GM23338 (cell line): ENCODE results near the gene CCSER2. TPM values are rescaled to one million over a fixed set of nuclear protein-coding genes. Genes with fewer than 3 reads are reported as not detected.

Experiments
- ATAC-seq: fragments of 200-7000 bp; cut with Tn5 transposase; 3 replicates; pipeline ENCODE4 v1.9.1; 2020
- DNase-seq: peaks from one replicate; pipeline ENCODE4 v3.0.0-alpha.2; 2015; ENCODE audit warnings: low spot score
- H2AFZ ChIP-seq: fragments of 200-600 bp; sonication (generic); 2 replicates; pipeline ENCODE4 v1.8.0; 2016; ENCODE audit warnings: antibody characterized with exemption, mild to moderate bottlenecking, moderate library complexity
- H3F3A ChIP-seq: fragments of 200-600 bp; sonication (generic); replicated peaks from 2 replicates; pipeline ENCODE4 v1.8.0; 2017; ENCODE audit warnings: antibody characterized with exemption, mixed run types, low read depth
- H3K27ac ChIP-seq: fragments of 200-600 bp; sonication (generic); 2 replicates; pipeline ENCODE4 v1.6.1; 2016; ENCODE audit warnings: low read depth
- H3K27me3 ChIP-seq: fragments of 200-600 bp; sonication (generic); 2 replicates; pipeline ENCODE4 v1.8.0; 2016; ENCODE audit warnings: mild to moderate bottlenecking, mixed run types, moderate library complexity; ENCODE audit not compliant: insufficient read depth
- H3K36me3 ChIP-seq: fragments of 200-600 bp; sonication (generic); 2 replicates; pipeline ENCODE4 v1.8.0; 2016; ENCODE audit warnings: mild to moderate bottlenecking; ENCODE audit not compliant: insufficient read depth
- H3K4me1 ChIP-seq: fragments of 200-600 bp; sonication (generic); 2 replicates; pipeline ENCODE4 v1.8.0; 2016; ENCODE audit warnings: mild to moderate bottlenecking, moderate library complexity; ENCODE audit not compliant: insufficient read depth
- H3K4me2 ChIP-seq: fragments of 200-600 bp; sonication (generic); 2 replicates; pipeline ENCODE4 v1.7.1; 2017; ENCODE audit warnings: mixed run types
- H3K4me3 ChIP-seq: fragments of 200-600 bp; sonication (generic); 2 replicates; pipeline ENCODE4 v1.6.1; 2016; ENCODE audit warnings: mixed run types
- H3K79me2 ChIP-seq: fragments of 200-600 bp; sonication (generic); replicated peaks from 2 replicates; pipeline ENCODE4 v1.8.0; 2017; ENCODE audit warnings: mild to moderate bottlenecking; ENCODE audit not compliant: insufficient read depth
- H3K9me2 ChIP-seq: fragments of 200-600 bp; sonication (generic); 2 replicates; pipeline ENCODE4 v1.8.0; 2017; ENCODE audit not compliant: insufficient read depth
- H4K20me1 ChIP-seq: fragments of 200-600 bp; sonication (generic); replicated peaks from 2 replicates; pipeline ENCODE4 v1.8.0; 2017; ENCODE audit warnings: mild to moderate bottlenecking; ENCODE audit not compliant: insufficient read depth
- H3K27ac Mint-ChIP-seq: 2 replicates; pipeline ENCODE4 v1.8.0; 2020; ENCODE audit warnings: inconsistent platforms, mild to moderate bottlenecking, moderate library complexity, mixed read lengths
- H3K27me3 Mint-ChIP-seq: 3 replicates; pipeline ENCODE4 v1.8.0; 2022; ENCODE audit warnings: low read depth, mild to moderate bottlenecking, moderate library complexity, mixed read lengths, inconsistent platforms; ENCODE audit not compliant: insufficient read depth, poor library complexity
- H3K36me3 Mint-ChIP-seq: 3 replicates; pipeline ENCODE4 v1.8.0; 2021; ENCODE audit warnings: low read depth, mild to moderate bottlenecking, inconsistent platforms, moderate library complexity, mixed read lengths
- H3K4me1 Mint-ChIP-seq: 3 replicates; pipeline ENCODE4 v1.8.0; 2020; ENCODE audit warnings: mild to moderate bottlenecking, inconsistent platforms, mixed read lengths
- H3K4me3 Mint-ChIP-seq: 3 replicates; pipeline ENCODE4 v1.8.0; 2021; ENCODE audit warnings: moderate library complexity, mild to moderate bottlenecking, inconsistent platforms, mixed read lengths
- H3K9me3 Mint-ChIP-seq: 3 replicates; pipeline ENCODE4 v1.8.0; 2020; ENCODE audit warnings: moderate library complexity, mild to moderate bottlenecking, inconsistent platforms, mixed read lengths
- CREB1 ChIP-seq: fragments of 250-450 bp; sonication (Bioruptor Pico); IDR thresholded peaks from 2 replicates; pipeline ENCODE4 v1.5.0; 2020; ENCODE audit warnings: low read depth, mild to moderate bottlenecking, moderate library complexity
- EZH2phosphoT487 ChIP-seq: fragments of 200-600 bp; sonication (generic); IDR thresholded peaks from one replicate; pipeline ENCODE4 v1.8.1; 2018; ENCODE audit warnings: antibody characterized with exemption; ENCODE audit not compliant: unreplicated experiment
- STAT1 ChIP-seq: IDR thresholded peaks from one replicate; pipeline ENCODE4 v1.6.1; 2016; ENCODE audit warnings: antibody characterized with exemption; ENCODE audit not compliant: unreplicated experiment
- ZNF331 ChIP-seq: fragments of 250-450 bp; sonication (Bioruptor Pico); IDR thresholded peaks from 2 replicates; pipeline ENCODE4 v1.5.0; 2020; ENCODE audit warnings: low read depth, mild to moderate bottlenecking, moderate library complexity
- polyA plus RNA-seq: library from polyadenylated mRNA; unstranded; fragments of >200 nt; fragmentation: Nextera tagmentation; extraction: Ambion mirVana; gene quantifications from 2 replicates; pipeline ENCODE4 v1.2.1, GENCODE V29; 2016
- total RNA-seq: library from RNA; depleted of rRNA; stranded (reverse); fragments of >200 nt; shearing (Covaris generic); gene quantifications from 2 replicates; pipeline ENCODE4 v1.2.3, GENCODE V29; 2014
- TF ChIP-seq, protein P1 (sequence below), 2 experiments: fragments of 200-600 bp in 1 of 2; sonication (generic) in 1 of 2; conservative IDR thresholded peaks; 2 replicates each; pipeline versions ENCODE4 v1.5.1 to v1.6.1; 2016 to 2017; ENCODE audit warnings: antibody characterized with exemption in 2 of 2, low read depth in 2 of 2, mild to moderate bottlenecking in 2 of 2, moderate library complexity in 1 of 2
- TF ChIP-seq, protein P2 (sequence below): fragments of 250-450 bp; sonication (Bioruptor Pico); IDR thresholded peaks from 2 replicates; pipeline ENCODE4 v1.5.0; 2020; ENCODE audit warnings: mild to moderate bottlenecking, moderate library complexity

Gene CCSER2
- total and polyA plus RNA-seq, 2 experiments from 2014 or later: 30.6 to 37.2 TPM

DNA sequence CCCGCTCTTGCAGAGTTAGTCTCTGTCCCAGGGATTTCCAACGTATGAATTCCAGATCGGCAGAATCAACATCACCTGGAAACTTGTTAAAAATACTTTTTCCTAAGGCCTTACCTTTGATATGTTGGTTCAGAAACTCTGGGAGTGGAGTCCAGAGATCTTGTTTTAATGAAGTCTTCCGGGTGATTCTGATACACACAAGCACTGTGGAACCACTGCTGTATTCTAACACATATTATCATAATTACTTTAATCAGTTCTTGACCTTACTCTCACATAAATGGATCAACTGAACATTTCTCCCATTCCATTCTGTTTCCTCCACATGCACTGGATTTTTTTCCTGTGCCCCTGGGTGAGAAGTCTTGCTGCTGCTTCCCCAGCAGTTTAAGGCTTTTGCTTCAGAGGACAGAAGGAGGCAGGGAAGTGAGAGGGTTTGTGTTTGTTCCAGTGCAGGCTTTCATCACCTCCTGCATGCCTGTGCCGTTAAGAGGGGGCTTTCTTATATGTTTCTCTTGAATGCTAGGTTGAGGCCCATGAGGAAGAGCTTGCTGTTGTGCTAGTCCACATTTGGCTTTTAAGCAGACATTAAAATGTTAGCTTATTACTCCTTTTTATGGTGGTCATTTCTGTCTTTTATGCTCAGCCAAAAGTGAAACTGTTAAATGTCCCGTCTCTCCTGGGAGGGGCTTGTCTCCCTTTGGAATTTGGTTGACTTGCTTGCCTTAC is 32.4 kb downstream of the CCSER2 start:
- no peaks in the 10 kb centered on the region for H3K36me3 Mint-ChIP-seq
- Histone ChIP-seq H3K4me2 (no peak overlapping the region), H3K4me1 (peaks cover 8% of the 10 kb centered on the region), H3K27ac (peak overlapping the region; percentile 28), H3K9me2 (no peaks in the 10 kb centered on the region), H4K20me1 (peaks cover 8% of the 10 kb centered on the region), H3K27me3 (no peaks in the 10 kb centered on the region), H2AFZ (no peak overlapping the region), H3K79me2 (peaks cover 89% of the 10 kb centered on the region), H3K4me3 (no peak overlapping the region), H3F3A (no peaks in the 10 kb centered on the region), H3K36me3 (no peaks in the 10 kb centered on the region)
- no peak overlapping the region for H3K4me3 Mint-ChIP-seq
- ATAC-seq (peak; percentile 61), DNase-seq (peak; percentile 30)
- peaks cover 20% of the 10 kb centered on the region for H3K4me1 Mint-ChIP-seq
- no peak for TF ChIP-seq CREB1
- no peak for TF ChIP-seq ZNF331 (CRISPR knock-in tag)
- TF ChIP-seq, protein P1, sequence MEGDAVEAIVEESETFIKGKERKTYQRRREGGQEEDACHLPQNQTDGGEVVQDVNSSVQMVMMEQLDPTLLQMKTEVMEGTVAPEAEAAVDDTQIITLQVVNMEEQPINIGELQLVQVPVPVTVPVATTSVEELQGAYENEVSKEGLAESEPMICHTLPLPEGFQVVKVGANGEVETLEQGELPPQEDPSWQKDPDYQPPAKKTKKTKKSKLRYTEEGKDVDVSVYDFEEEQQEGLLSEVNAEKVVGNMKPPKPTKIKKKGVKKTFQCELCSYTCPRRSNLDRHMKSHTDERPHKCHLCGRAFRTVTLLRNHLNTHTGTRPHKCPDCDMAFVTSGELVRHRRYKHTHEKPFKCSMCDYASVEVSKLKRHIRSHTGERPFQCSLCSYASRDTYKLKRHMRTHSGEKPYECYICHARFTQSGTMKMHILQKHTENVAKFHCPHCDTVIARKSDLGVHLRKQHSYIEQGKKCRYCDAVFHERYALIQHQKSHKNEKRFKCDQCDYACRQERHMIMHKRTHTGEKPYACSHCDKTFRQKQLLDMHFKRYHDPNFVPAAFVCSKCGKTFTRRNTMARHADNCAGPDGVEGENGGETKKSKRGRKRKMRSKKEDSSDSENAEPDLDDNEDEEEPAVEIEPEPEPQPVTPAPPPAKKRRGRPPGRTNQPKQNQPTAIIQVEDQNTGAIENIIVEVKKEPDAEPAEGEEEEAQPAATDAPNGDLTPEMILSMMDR (conservative IDR thresholded peaks at IDR 0.05; ENCODE audit: low read depth in 2 of 2): no peak
- no peak for TF ChIP-seq EZH2phosphoT487
- TF ChIP-seq STAT1: no peak
- TF ChIP-seq, protein P2, sequence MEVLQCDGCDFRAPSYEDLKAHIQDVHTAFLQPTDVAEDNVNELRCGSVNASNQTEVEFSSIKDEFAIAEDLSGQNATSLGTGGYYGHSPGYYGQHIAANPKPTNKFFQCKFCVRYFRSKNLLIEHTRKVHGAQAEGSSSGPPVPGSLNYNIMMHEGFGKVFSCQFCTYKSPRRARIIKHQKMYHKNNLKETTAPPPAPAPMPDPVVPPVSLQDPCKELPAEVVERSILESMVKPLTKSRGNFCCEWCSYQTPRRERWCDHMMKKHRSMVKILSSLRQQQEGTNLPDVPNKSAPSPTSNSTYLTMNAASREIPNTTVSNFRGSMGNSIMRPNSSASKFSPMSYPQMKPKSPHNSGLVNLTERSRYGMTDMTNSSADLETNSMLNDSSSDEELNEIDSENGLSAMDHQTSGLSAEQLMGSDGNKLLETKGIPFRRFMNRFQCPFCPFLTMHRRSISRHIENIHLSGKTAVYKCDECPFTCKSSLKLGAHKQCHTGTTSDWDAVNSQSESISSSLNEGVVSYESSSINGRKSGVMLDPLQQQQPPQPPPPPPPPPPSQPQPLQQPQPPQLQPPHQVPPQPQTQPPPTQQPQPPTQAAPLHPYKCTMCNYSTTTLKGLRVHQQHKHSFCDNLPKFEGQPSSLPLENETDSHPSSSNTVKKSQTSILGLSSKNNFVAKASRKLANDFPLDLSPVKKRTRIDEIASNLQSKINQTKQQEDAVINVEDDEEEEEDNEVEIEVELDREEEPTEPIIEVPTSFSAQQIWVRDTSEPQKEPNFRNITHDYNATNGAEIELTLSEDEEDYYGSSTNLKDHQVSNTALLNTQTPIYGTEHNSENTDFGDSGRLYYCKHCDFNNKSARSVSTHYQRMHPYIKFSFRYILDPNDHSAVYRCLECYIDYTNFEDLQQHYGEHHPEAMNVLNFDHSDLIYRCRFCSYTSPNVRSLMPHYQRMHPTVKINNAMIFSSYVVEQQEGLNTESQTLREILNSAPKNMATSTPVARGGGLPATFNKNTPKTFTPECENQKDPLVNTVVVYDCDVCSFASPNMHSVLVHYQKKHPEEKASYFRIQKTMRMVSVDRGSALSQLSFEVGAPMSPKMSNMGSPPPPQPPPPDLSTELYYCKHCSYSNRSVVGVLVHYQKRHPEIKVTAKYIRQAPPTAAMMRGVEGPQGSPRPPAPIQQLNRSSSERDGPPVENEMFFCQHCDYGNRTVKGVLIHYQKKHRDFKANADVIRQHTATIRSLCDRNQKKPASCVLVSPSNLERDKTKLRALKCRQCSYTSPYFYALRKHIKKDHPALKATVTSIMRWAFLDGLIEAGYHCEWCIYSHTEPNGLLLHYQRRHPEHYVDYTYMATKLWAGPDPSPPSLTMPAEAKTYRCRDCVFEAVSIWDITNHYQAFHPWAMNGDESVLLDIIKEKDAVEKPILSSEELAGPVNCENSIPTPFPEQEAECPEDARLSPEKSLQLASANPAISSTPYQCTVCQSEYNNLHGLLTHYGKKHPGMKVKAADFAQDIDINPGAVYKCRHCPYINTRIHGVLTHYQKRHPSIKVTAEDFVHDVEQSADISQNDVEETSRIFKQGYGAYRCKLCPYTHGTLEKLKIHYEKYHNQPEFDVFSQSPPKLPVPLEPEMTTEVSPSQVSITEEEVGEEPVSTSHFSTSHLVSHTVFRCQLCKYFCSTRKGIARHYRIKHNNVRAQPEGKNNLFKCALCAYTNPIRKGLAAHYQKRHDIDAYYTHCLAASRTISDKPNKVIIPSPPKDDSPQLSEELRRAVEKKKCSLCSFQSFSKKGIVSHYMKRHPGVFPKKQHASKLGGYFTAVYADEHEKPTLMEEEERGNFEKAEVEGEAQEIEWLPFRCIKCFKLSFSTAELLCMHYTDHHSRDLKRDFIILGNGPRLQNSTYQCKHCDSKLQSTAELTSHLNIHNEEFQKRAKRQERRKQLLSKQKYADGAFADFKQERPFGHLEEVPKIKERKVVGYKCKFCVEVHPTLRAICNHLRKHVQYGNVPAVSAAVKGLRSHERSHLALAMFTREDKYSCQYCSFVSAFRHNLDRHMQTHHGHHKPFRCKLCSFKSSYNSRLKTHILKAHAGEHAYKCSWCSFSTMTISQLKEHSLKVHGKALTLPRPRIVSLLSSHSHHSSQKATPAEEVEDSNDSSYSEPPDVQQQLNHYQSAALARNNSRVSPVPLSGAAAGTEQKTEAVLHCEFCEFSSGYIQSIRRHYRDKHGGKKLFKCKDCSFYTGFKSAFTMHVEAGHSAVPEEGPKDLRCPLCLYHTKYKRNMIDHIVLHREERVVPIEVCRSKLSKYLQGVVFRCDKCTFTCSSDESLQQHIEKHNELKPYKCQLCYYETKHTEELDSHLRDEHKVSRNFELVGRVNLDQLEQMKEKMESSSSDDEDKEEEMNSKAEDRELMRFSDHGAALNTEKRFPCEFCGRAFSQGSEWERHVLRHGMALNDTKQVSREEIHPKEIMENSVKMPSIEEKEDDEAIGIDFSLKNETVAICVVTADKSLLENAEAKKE (CRISPR knock-in tag): no peak
- peak overlapping the region; percentile 68 for H3K27ac Mint-ChIP-seq
- peaks cover 1% of the 10 kb centered on the region for H3K27me3 Mint-ChIP-seq
- H3K9me3 Mint-ChIP-seq: no peaks in the 10 kb centered on the region
